H9 (cell line): ENCODE data around the gene PTPN23. TPM values are rescaled to one million over a fixed set of nuclear protein-coding genes. Genes with fewer than 3 reads are reported as not detected.

Experiments
- DNase-seq: peaks from one replicate; pipeline ENCODE4 v3.0.0-alpha.2; 2017
- H2AFZ ChIP-seq: one replicate; pipeline ENCODE4 v1.6.1; 2013; ENCODE audit warnings: mild to moderate bottlenecking, low read length, control low read depth, moderate library complexity
- H2AK5ac ChIP-seq: 2 replicates; pipeline ENCODE4 v1.6.1; 2013; ENCODE audit warnings: low read length, control low read depth, mixed read lengths; ENCODE audit not compliant: insufficient read length
- H2BK120ac ChIP-seq: one replicate; pipeline ENCODE4 v1.6.1; 2013; ENCODE audit warnings: low read depth, mild to moderate bottlenecking, low read length, control low read depth, inconsistent platforms; ENCODE audit not compliant: poor library complexity, severe bottlenecking
- H2BK12ac ChIP-seq: 2 replicates; pipeline ENCODE4 v1.6.1; 2013; ENCODE audit warnings: low read length, control low read depth, mixed read lengths, low read depth; ENCODE audit not compliant: insufficient read length
- H2BK15ac ChIP-seq: 2 replicates; pipeline ENCODE4 v1.6.1; 2013; ENCODE audit warnings: low read depth, low read length, control low read depth
- H2BK20ac ChIP-seq: one replicate; pipeline ENCODE4 v1.6.1; 2013; ENCODE audit warnings: low read depth, mild to moderate bottlenecking, low read length, control low read depth, inconsistent platforms; ENCODE audit not compliant: poor library complexity, severe bottlenecking
- H2BK5ac ChIP-seq: 2 replicates; pipeline ENCODE4 v1.6.1; 2013; ENCODE audit warnings: low read length, control low read depth, mixed read lengths; ENCODE audit not compliant: insufficient read length
- H3K14ac ChIP-seq: 2 replicates; pipeline ENCODE4 v1.6.1; 2013; ENCODE audit warnings: low read length, control low read depth; ENCODE audit not compliant: insufficient read depth
- H3K18ac ChIP-seq: 2 replicates; pipeline ENCODE4 v1.6.1; 2013; ENCODE audit warnings: low read depth, mild to moderate bottlenecking, mixed read lengths, low read length, control low read depth; ENCODE audit not compliant: insufficient read length
- H3K23ac ChIP-seq: 2 replicates; pipeline ENCODE4 v1.6.1; 2013; ENCODE audit warnings: low read length, control low read depth, mixed read lengths, low read depth; ENCODE audit not compliant: insufficient read length
- H3K23me2 ChIP-seq: 2 replicates; pipeline ENCODE4 v1.6.1; 2013; ENCODE audit warnings: low read depth, mild to moderate bottlenecking, mixed read lengths, low read length, control low read depth; ENCODE audit not compliant: insufficient read length, poor library complexity, severe bottlenecking
- H3K27ac ChIP-seq: 2 replicates; pipeline ENCODE4 v1.5.1; 2013; ENCODE audit warnings: low read length, control low read depth, mixed read lengths, low read depth; ENCODE audit not compliant: insufficient read length
- H3K27me3 ChIP-seq: 2 replicates; pipeline ENCODE4 v1.6.1; 2013; ENCODE audit warnings: low read length, control low read depth, inconsistent platforms; ENCODE audit not compliant: insufficient read depth
- H3K4ac ChIP-seq: 2 replicates; pipeline ENCODE4 v1.6.1; 2013; ENCODE audit warnings: low read depth, mild to moderate bottlenecking, control low read depth, inconsistent platforms, low read length, moderate library complexity
- H3K4me1 ChIP-seq: 2 replicates; pipeline ENCODE4 v1.6.1; 2013; ENCODE audit warnings: low read length, control low read depth, inconsistent platforms; ENCODE audit not compliant: insufficient read depth
- H3K4me2 ChIP-seq: 2 replicates; pipeline ENCODE4 v1.6.1; 2013; ENCODE audit warnings: low read length, control low read depth, mixed read lengths; ENCODE audit not compliant: insufficient read length, insufficient read depth
- H3K56ac ChIP-seq: 2 replicates; pipeline ENCODE4 v1.6.1; 2013; ENCODE audit warnings: low read depth, mild to moderate bottlenecking, mixed read lengths, low read length, control low read depth; ENCODE audit not compliant: insufficient read length
- H3K79me1 ChIP-seq: 2 replicates; pipeline ENCODE4 v1.6.1; 2013; ENCODE audit warnings: low read depth, mild to moderate bottlenecking, moderate library complexity, low read length, control low read depth, inconsistent platforms; ENCODE audit not compliant: insufficient read depth, poor library complexity, severe bottlenecking
- H3K79me2 ChIP-seq: 2 replicates; pipeline ENCODE4 v1.6.1; 2013; ENCODE audit warnings: low read length, control low read depth, inconsistent platforms; ENCODE audit not compliant: insufficient read depth
- H3K9ac ChIP-seq: 2 replicates; pipeline ENCODE4 v1.6.1; 2013; ENCODE audit warnings: low read length, control low read depth, mixed read lengths; ENCODE audit not compliant: insufficient read length; ENCODE audit errors: extremely low read depth
- H3K9me3 ChIP-seq: one replicate; pipeline ENCODE4 v1.6.1; 2013; ENCODE audit warnings: low read depth, low read length, inconsistent platforms; ENCODE audit not compliant: control insufficient read depth
- H3T11ph ChIP-seq: one replicate; pipeline ENCODE4 v1.6.1; 2013; ENCODE audit warnings: mild to moderate bottlenecking, low read length, control low read depth, inconsistent platforms
- H4K20me1 ChIP-seq: one replicate; pipeline ENCODE4 v1.6.1; 2013; ENCODE audit not compliant: control insufficient read depth, insufficient read length, insufficient read depth
- H4K5ac ChIP-seq: 2 replicates; pipeline ENCODE4 v1.6.1; 2013; ENCODE audit warnings: low read depth, mild to moderate bottlenecking, mixed read lengths, low read length, control low read depth; ENCODE audit not compliant: insufficient read length
- H4K8ac ChIP-seq: replicated peaks from 2 replicates; pipeline ENCODE4 v1.6.1; 2013; ENCODE audit warnings: low read length, control low read depth, mixed read lengths, low read depth; ENCODE audit not compliant: insufficient read length
- H4K91ac ChIP-seq: 2 replicates; pipeline ENCODE4 v1.6.1; 2013; ENCODE audit warnings: low read depth, mild to moderate bottlenecking, moderate library complexity, mixed read lengths, low read length, control low read depth; ENCODE audit not compliant: insufficient read length
- H3K27ac Mint-ChIP-seq, 3 experiments: 2 replicates in 2 of 3; 3 replicates in 1 of 3; pipeline ENCODE4 v1.8.0; 2020 to 2021; ENCODE audit warnings: mixed read lengths in 3 of 3, mild to moderate bottlenecking in 1 of 3, moderate library complexity in 1 of 3
- H3K27me3 Mint-ChIP-seq: 2 replicates; pipeline ENCODE4 v1.8.0; 2021; ENCODE audit warnings: low read depth, mild to moderate bottlenecking, moderate library complexity, mixed read lengths
- H3K36me3 Mint-ChIP-seq, 3 experiments: 2 replicates in 2 of 3; 3 replicates in 1 of 3; pipeline ENCODE4 v1.8.0; 2020 to 2021; ENCODE audit warnings: low read depth in 3 of 3, mixed read lengths in 3 of 3; ENCODE audit not compliant: insufficient read depth in 1 of 3
- H3K4me1 Mint-ChIP-seq, 2 experiments: 2 replicates each; pipeline ENCODE4 v1.8.0; 2020; ENCODE audit warnings: mixed read lengths in 2 of 2
- H3K4me3 Mint-ChIP-seq, 2 experiments: 2 replicates in 1 of 2; 3 replicates in 1 of 2; pipeline ENCODE4 v1.8.0; 2020 to 2021; ENCODE audit warnings: mild to moderate bottlenecking in 2 of 2, mixed read lengths in 2 of 2, moderate library complexity in 1 of 2
- H3K9me3 Mint-ChIP-seq, 2 experiments: 2 replicates in 1 of 2; 3 replicates in 1 of 2; pipeline ENCODE4 v1.8.0; 2020; ENCODE audit warnings: mild to moderate bottlenecking in 2 of 2, mixed read lengths in 2 of 2, moderate library complexity in 1 of 2
- WGBS: extraction: QIAGEN DNeasy Blood & Tissue Kit; methylation state at CpG from one replicate; pipeline ENCODE4 v1.1.7; 2013; ENCODE audit warnings: missing lambda C conversion rate, low lambda C conversion rate, mixed read lengths; ENCODE audit not compliant: insufficient read length; ENCODE audit errors: extremely low coverage; 5-methylcytosine and 5-hydroxymethylcytosine counted together
- total RNA-seq: library from RNA; stranded (reverse); gene quantifications from 2 replicates; pipeline ENCODE4 v1.2.1, GENCODE V29; 2021
- TF ChIP-seq, protein P1 (sequence below): fragments of 200-600 bp; sonication (generic); conservative IDR thresholded peaks from 3 replicates; pipeline ENCODE4 v1.8.0; 2021; ENCODE audit warnings: antibody characterized with exemption, mild to moderate bottlenecking

The PTPN23 gene
- total RNA-seq, 1 experiment from 2014 or later: 42.2 TPM

DNA sequence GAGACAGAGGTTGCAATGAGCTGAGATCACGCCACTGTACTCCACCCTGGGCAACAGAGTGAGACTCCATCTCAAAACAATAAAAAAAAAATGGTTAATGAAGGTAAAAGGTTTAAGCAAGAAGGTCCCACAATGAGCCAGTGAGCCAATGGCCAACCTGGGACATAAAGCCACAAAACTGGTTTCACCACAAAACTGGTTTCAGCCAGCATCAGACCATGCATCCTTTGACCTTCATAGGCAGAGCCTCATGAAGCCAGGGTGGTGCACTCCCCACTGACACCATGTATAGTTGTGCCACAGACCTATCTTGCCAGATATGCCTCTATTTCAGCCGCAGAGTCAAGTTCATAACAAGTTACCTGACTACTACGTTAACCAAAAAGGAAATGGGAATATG lies 53.0 kb downstream of the PTPN23 start:
- H3K36me3 Mint-ChIP-seq: peaks cover 27 to 48% (median 40%) of the 10 kb centered on the region in 3 experiments
- Histone ChIP-seq H3K23ac (no peak overlapping the region), H2BK5ac (no peak overlapping the region), H2BK15ac (no peak overlapping the region), H3K18ac (no peak overlapping the region), H3K14ac (no peak overlapping the region), H2BK20ac (no peak overlapping the region), H3K79me2 (no peaks in the 10 kb centered on the region), H3K27me3 (no peaks in the 10 kb centered on the region; the same call in 1 of the 2 replicates), H4K91ac (no peak overlapping the region), H3K27ac (no peak overlapping the region), H2BK12ac (no peak overlapping the region), H3K4me2 (no peak overlapping the region), H2AFZ (no peak overlapping the region), H4K5ac (no peak overlapping the region), H3T11ph (no peak overlapping the region), H3K9me3 (no peaks in the 10 kb centered on the region), H3K79me1 (no peaks in the 10 kb centered on the region), H2AK5ac (no peak overlapping the region), H3K56ac (no peak overlapping the region), H3K9ac (no peak overlapping the region), H4K8ac (no peak overlapping the region), H2BK120ac (no peak overlapping the region), H4K20me1 (no peaks in the 10 kb centered on the region), H3K4me1 (no peaks in the 10 kb centered on the region), H3K4ac (no peak overlapping the region), H3K23me2 (no peaks in the 10 kb centered on the region)
- H3K9me3 Mint-ChIP-seq: no peaks in the 10 kb centered on the region
- no peaks in the 10 kb centered on the region for H3K27me3 Mint-ChIP-seq
- no peak overlapping the region for H3K4me3 Mint-ChIP-seq
- peaks cover 10 to 14% of the 10 kb centered on the region in 2 experiments for H3K4me1 Mint-ChIP-seq
- TF ChIP-seq, protein P1, sequence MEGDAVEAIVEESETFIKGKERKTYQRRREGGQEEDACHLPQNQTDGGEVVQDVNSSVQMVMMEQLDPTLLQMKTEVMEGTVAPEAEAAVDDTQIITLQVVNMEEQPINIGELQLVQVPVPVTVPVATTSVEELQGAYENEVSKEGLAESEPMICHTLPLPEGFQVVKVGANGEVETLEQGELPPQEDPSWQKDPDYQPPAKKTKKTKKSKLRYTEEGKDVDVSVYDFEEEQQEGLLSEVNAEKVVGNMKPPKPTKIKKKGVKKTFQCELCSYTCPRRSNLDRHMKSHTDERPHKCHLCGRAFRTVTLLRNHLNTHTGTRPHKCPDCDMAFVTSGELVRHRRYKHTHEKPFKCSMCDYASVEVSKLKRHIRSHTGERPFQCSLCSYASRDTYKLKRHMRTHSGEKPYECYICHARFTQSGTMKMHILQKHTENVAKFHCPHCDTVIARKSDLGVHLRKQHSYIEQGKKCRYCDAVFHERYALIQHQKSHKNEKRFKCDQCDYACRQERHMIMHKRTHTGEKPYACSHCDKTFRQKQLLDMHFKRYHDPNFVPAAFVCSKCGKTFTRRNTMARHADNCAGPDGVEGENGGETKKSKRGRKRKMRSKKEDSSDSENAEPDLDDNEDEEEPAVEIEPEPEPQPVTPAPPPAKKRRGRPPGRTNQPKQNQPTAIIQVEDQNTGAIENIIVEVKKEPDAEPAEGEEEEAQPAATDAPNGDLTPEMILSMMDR: no peak
- H3K27ac Mint-ChIP-seq: peak overlapping the region in 1 of 3 experiments; percentile 75; a peak in 2 of 7 replicates
- no peak for DNase-seq
- no CpG with 5 or more reads among the region's 3 CpGs for WGBS
